Mucosa of descending colon (tissue), 3 donors: ENCODE results near the gene DEFB129. TPM values are rescaled to one million over a fixed set of nuclear protein-coding genes. Genes with fewer than 3 reads are reported as not detected.

Experiments
- ATAC-seq: fragments of 200-7000 bp; cut with Tn5 transposase; one replicate; pipeline ENCODE4 v1.9.1; 2020; ENCODE audit warnings: mild to moderate bottlenecking, moderate library complexity
- DNase-seq, 3 donors: peaks; one replicate each; pipeline ENCODE4 v3.0.0-alpha.2; 2020
- H3K36me3 ChIP-seq: fragments of 200-600 bp; one replicate; pipeline ENCODE4 v1.8.0; 2021; ENCODE audit warnings: low read depth, mild to moderate bottlenecking
- H3K4me1 ChIP-seq: fragments of 200-600 bp; one replicate; pipeline ENCODE4 v1.8.0; 2021; ENCODE audit warnings: low read depth, mild to moderate bottlenecking
- H3K4me3 ChIP-seq: fragments of 200-600 bp; one replicate; pipeline ENCODE4 v1.8.0; 2021; ENCODE audit warnings: mild to moderate bottlenecking
- H3K9me3 ChIP-seq: fragments of 200-600 bp; one replicate; pipeline ENCODE4 v1.8.0; 2021; ENCODE audit warnings: mild to moderate bottlenecking
- CTCF ChIP-seq: fragments of 200-600 bp; IDR thresholded peaks from one replicate; pipeline ENCODE4 v1.8.0; 2022; ENCODE audit warnings: antibody characterized with exemption, mild to moderate bottlenecking
- intact Hi-C, 2 donors: fragments of 100-400 bp; cut with DNase I in 1 of 2; cut with micrococcal nuclease in 1 of 2; formaldehyde crosslinking; loops; one replicate each; pipeline versions ENCODE4 v1.11.0 to v1.11.1; 2022; cut with DNase I, micrococcal nuclease
- total RNA-seq, 3 donors: library from RNA; stranded (reverse); fragmentation: NEBNext Ultra II Directional in 2 of 3; extraction: Animal tissue kit (Norgen Biotek cat#: 25700) in 2 of 3; gene quantifications; one replicate each; pipeline versions ENCODE4 v1.2.1 to v1.2.4, GENCODE V29; 2021 to 2023
- donor health status: DM: no; HTN: no; CAD: no; lungs with moderate emphysema.
- donor health status: DM: no; HTN: no; CAD: no.
- donor health status: DM: no; HTN: yes; CAD: no.

DEFB129 gene
- total RNA-seq, 3 donors from 2014 or later = not detected

GRCh38 chr20:273884-274283 lies 46.8 kb downstream of the DEFB129 start:
- no peak overlapping the region for H3K4me3 ChIP-seq
- intact Hi-C loops = no loop called here
- no peaks in the 10 kb centered on the region for H3K9me3 ChIP-seq
- DNase-seq (no peak), ATAC-seq (no peak)
- no peak for TF ChIP-seq CTCF
- H3K4me1 ChIP-seq = no peaks in the 10 kb centered on the region
- H3K36me3 ChIP-seq = no peaks in the 10 kb centered on the region

- ATAC-seq = no peak
- DNase-seq = no peak
- TF ChIP-seq CTCF = no peak
Measured at GRCh38 chr20:275791-276190, 48.7 kb downstream of the DEFB129 start.

GRCh38 chr20:276620-277495 lies 49.8 kb downstream of the DEFB129 start:
- Histone ChIP-seq H3K4me1 (no peaks in the 10 kb centered on the region), H3K9me3 (no peaks in the 10 kb centered on the region), H3K36me3 (no peaks in the 10 kb centered on the region), H3K4me3 (no peak overlapping the region)
- TF ChIP-seq CTCF = no peak
- intact Hi-C loops = no loop called here
- DNase-seq = no peak
- no peak for ATAC-seq

More at GRCh38 chr20:275791-276190, 48.7 kb downstream of the DEFB129 start:
- Histone ChIP-seq H3K36me3 (no peaks in the 10 kb centered on the region), H3K4me3 (no peak overlapping the region), H3K4me1 (no peaks in the 10 kb centered on the region), H3K9me3 (no peaks in the 10 kb centered on the region)
- intact Hi-C loops = no loop called here

- Histone ChIP-seq H3K4me3 (no peak overlapping the region), H3K4me1 (no peaks in the 10 kb centered on the region), H3K36me3 (no peaks in the 10 kb centered on the region), H3K9me3 (no peaks in the 10 kb centered on the region)
- intact Hi-C loops = no loop called here
- ATAC-seq = no peak
- DNase-seq = no peak
- no peak for TF ChIP-seq CTCF
Measured at GRCh38 chr20:277496-277781, 50.4 kb downstream of the DEFB129 start.

GRCh38 chr20:278181-278580 lies 51.1 kb downstream of the DEFB129 start:
- Histone ChIP-seq H3K36me3 (no peaks in the 10 kb centered on the region), H3K4me3 (no peak overlapping the region), H3K9me3 (no peaks in the 10 kb centered on the region), H3K4me1 (no peaks in the 10 kb centered on the region)
- no peak for DNase-seq
- ATAC-seq = no peak
- intact Hi-C loops = no loop called here
- TF ChIP-seq CTCF = no peak
